Activated CD8-positive, alpha-beta T cell treated with anti-CD3 and anti-CD28 coated beads for 36 hours (primary cell): ENCODE measurements around the gene LHX8. TPM values are rescaled to one million over a fixed set of nuclear protein-coding genes. Genes with fewer than 3 reads are reported as not detected.
"Not testable (repeated sequence)": the region's sequence is repeated elsewhere in the genome, so short reads cannot be mapped to it uniquely, and the experiment has no call there.

ENCODE experiments used
- ATAC-seq: fragments of 200-7000 bp; cut with Tn5 transposase; one replicate; pipeline ENCODE4 v1.10.0; 2021; ENCODE audit warnings: mild to moderate bottlenecking, moderate library complexity
- CTCF ChIA-PET: fragments of 350-600 bp; sonication (Branson Sonifier 250); formaldehyde crosslinking; loops from one replicate; lab custom pipeline; 2021; ENCODE audit warnings: antibody characterized with exemption; lab: Charles Lee
- POLR2A ChIA-PET: fragments of 350-600 bp; sonication (Branson Sonifier 250); formaldehyde crosslinking; loops from one replicate; lab custom pipeline; 2021; ENCODE audit warnings: antibody characterized with exemption; lab: Charles Lee
- DNase-seq: peaks from one replicate; pipeline ENCODE4 v3.0.0-alpha.2; 2020
- H3K27ac Mint-ChIP-seq: one replicate; pipeline ENCODE4 v1.8.0; 2021; ENCODE audit warnings: mild to moderate bottlenecking, mixed read lengths
- H3K27me3 Mint-ChIP-seq: one replicate; pipeline ENCODE4 v1.8.0; 2021; ENCODE audit warnings: mixed read lengths
- H3K36me3 Mint-ChIP-seq: one replicate; pipeline ENCODE4 v1.8.0; 2021; ENCODE audit warnings: low read depth, mixed read lengths
- H3K4me1 Mint-ChIP-seq: one replicate; pipeline ENCODE4 v1.8.0; 2021; ENCODE audit warnings: low read depth, mixed read lengths
- H3K4me3 Mint-ChIP-seq: one replicate; pipeline ENCODE4 v1.8.0; 2021; ENCODE audit warnings: mild to moderate bottlenecking, moderate library complexity, mixed read lengths
- H3K9me3 Mint-ChIP-seq: one replicate; pipeline ENCODE4 v1.8.0; 2021; ENCODE audit warnings: mixed read lengths
- CTCF ChIP-seq: fragments of 200-600 bp; IDR thresholded peaks from one replicate; pipeline ENCODE4 v1.8.0; 2022; ENCODE audit warnings: antibody characterized with exemption, mild to moderate bottlenecking
- intact Hi-C: fragments of 100-400 bp; cut with micrococcal nuclease; formaldehyde crosslinking; loops from one replicate; pipeline ENCODE4 v1.10.0; 2022
- total RNA-seq, 2 experiments: library from RNA; stranded (reverse); gene quantifications; one replicate each; pipeline ENCODE4 v1.2.3, GENCODE V29; 2021

Gene LHX8
- total RNA-seq, 2 experiments from 2014 or later = not detected

GRCh38 chr1:75099581-75099980 is 34.6 kb upstream of the LHX8 start:
- DNase-seq = no peak
- H3K4me3 Mint-ChIP-seq = no peak overlapping the region
- H3K4me1 Mint-ChIP-seq = no peaks in the 10 kb centered on the region
- ATAC-seq = no peak
- ChIA-PET CTCF (no interaction called here), POLR2A (no interaction called here)
- no peak overlapping the region for H3K27ac Mint-ChIP-seq
- intact Hi-C loops = no loop called here
- no peaks in the 10 kb centered on the region for H3K36me3 Mint-ChIP-seq
- no peaks in the 10 kb centered on the region for H3K9me3 Mint-ChIP-seq
- H3K27me3 Mint-ChIP-seq = no peaks in the 10 kb centered on the region
- no peak for TF ChIP-seq CTCF

GRCh38 chr1:75100481-75101092 is 33.6 kb upstream of the LHX8 start:
- no peak for TF ChIP-seq CTCF
- no peaks in the 10 kb centered on the region for H3K27me3 Mint-ChIP-seq
- ChIA-PET POLR2A (no interaction called here), CTCF (no interaction called here)
- intact Hi-C loops = no loop called here
- DNase-seq (no peak), ATAC-seq (no peak)
- H3K36me3 Mint-ChIP-seq = no peaks in the 10 kb centered on the region
- H3K9me3 Mint-ChIP-seq = no peaks in the 10 kb centered on the region
- H3K4me1 Mint-ChIP-seq = no peaks in the 10 kb centered on the region
- H3K4me3 Mint-ChIP-seq = no peak overlapping the region
- no peak overlapping the region for H3K27ac Mint-ChIP-seq

GRCh38 chr1:75112362-75112951 is 21.7 kb upstream of the LHX8 start:
- intact Hi-C loops, DNase-seq, H3K4me1 Mint-ChIP-seq, H3K36me3 Mint-ChIP-seq, H3K27me3 Mint-ChIP-seq, CTCF ChIA-PET, H3K9me3 Mint-ChIP-seq, POLR2A ChIA-PET, H3K27ac Mint-ChIP-seq, ATAC-seq, H3K4me3 Mint-ChIP-seq: not testable (repeated sequence)

- H3K27me3 Mint-ChIP-seq = no peaks in the 10 kb centered on the region
- no peaks in the 10 kb centered on the region for H3K36me3 Mint-ChIP-seq
- CTCF ChIA-PET = no interaction called here
- intact Hi-C loops = no loop called here
- H3K27ac Mint-ChIP-seq = no peak overlapping the region
- H3K4me3 Mint-ChIP-seq = no peak overlapping the region
- ATAC-seq (no peak), DNase-seq (no peak)
- POLR2A ChIA-PET = no interaction called here
- peaks cover 2% of the 10 kb centered on the region for H3K9me3 Mint-ChIP-seq
- no peaks in the 10 kb centered on the region for H3K4me1 Mint-ChIP-seq
- no peak for TF ChIP-seq CTCF
Measured at GRCh38 chr1:75115654-75116053, 18.5 kb upstream of the LHX8 start.

GRCh38 chr1:75123756-75124155 is 10.4 kb upstream of the LHX8 start:
- intact Hi-C loops = no loop called here
- Mint-ChIP-seq H3K4me1 (no peaks in the 10 kb centered on the region), H3K9me3 (peaks cover 8% of the 10 kb centered on the region), H3K27ac (no peak overlapping the region), H3K27me3 (peaks cover 30% of the 10 kb centered on the region), H3K36me3 (peaks cover 4% of the 10 kb centered on the region), H3K4me3 (no peak overlapping the region)
- no peak for ATAC-seq
- ChIA-PET POLR2A (no interaction called here), CTCF (no interaction called here)
- no peak for DNase-seq
- TF ChIP-seq CTCF = no peak
